K562 (cell line): Measurements from ENCODE around the gene ABCA7. TPM values are rescaled to one million over a fixed set of nuclear protein-coding genes. Genes with fewer than 3 reads are reported as not detected.
A peak's percentile ranks its signal among the peaks of the same experiment; 100 is the strongest.

Experiments used
- ATAC-seq: fragments of 200-7000 bp; cut with Tn5 transposase; 3 replicates; pipeline ENCODE4 v1.9.1; 2020; ENCODE audit warnings: moderate library complexity
- BruUV-seq: library from RNA; stranded (reverse); fragments of 400-500 nt; replicated peaks from 2 replicates; lab custom pipeline; 2021; lab: Mats Ljungman, UMichigan
- CTCF ChIA-PET: fragments of 300-600 bp; formaldehyde crosslinking; extraction: SDS; loops from one replicate; lab custom pipeline; 2021; ENCODE audit warnings: low intra/inter-chr PET ratio; lab: Yijun Ruan, JAX
- POLR2A ChIA-PET: fragments of 300-600, 350-650 bp; sonication (Branson Sonifier 250); formaldehyde crosslinking; extraction: SDS; loops from one replicate; lab custom pipeline; 2021; ENCODE audit warnings: antibody characterized with exemption, inconsistent platforms; lab: Yijun Ruan, JAX
- DNase-seq, 4 experiments: peaks; one replicate each; pipeline versions ENCODE4 v3.0.0 to v3.0.0-alpha.2; 2011 to 2018; ENCODE audit warnings: low spot score in 3 of 4, mixed read lengths in 3 of 4; ENCODE audit errors: extremely low read depth in 1 of 4
- FAIRE-seq: peaks from 2 replicates; lab custom pipeline; 2011; peaks lifted over from hg19 to GRCh38; lab: Jason Lieb, UNC
- H2AFZ ChIP-seq: 2 replicates; pipeline ENCODE4 v1.6.0; 2011; ENCODE audit warnings: low read depth, low read length, control low read depth, inconsistent platforms
- H3K27ac ChIP-seq: fragments of 200-600 bp; 3 replicates; pipeline ENCODE4 v1.8.0; 2011; ENCODE audit warnings: low read depth, mild to moderate bottlenecking, control low read depth, inconsistent platforms, low read length, moderate library complexity, mixed read lengths; ENCODE audit errors: extremely low read depth
- H3K27me3 ChIP-seq, 2 experiments: fragments of 300-600 bp in 1 of 2; 2 replicates in 1 of 2; 3 replicates in 1 of 2; pipeline versions ENCODE4 v1.6.0 to v1.8.0; 2011; ENCODE audit warnings: inconsistent platforms in 2 of 2, low read length in 2 of 2, mild to moderate bottlenecking in 1 of 2, mixed read lengths in 1 of 2, moderate library complexity in 1 of 2; ENCODE audit not compliant: control insufficient read depth in 2 of 2, insufficient read depth in 2 of 2
- H3K36me3 ChIP-seq: fragments of 300-600 bp; 3 replicates; pipeline ENCODE4 v1.8.0; 2011; ENCODE audit warnings: mild to moderate bottlenecking, low read length, inconsistent platforms; ENCODE audit not compliant: control insufficient read depth, insufficient read depth
- H3K4me1 ChIP-seq, 2 experiments: fragments of 200-600 bp in 1 of 2; replicated peaks in 1 of 2; 2 replicates in 1 of 2; 3 replicates in 1 of 2; pipeline versions ENCODE4 v1.5.1 to v1.8.0; 2011; ENCODE audit warnings: inconsistent platforms in 2 of 2, low read length in 2 of 2, mild to moderate bottlenecking in 1 of 2, mixed read lengths in 1 of 2, moderate library complexity in 1 of 2; ENCODE audit not compliant: control insufficient read depth in 2 of 2, insufficient read depth in 2 of 2
- H3K4me2 ChIP-seq: 2 replicates; pipeline ENCODE4 v1.6.1; 2011; ENCODE audit warnings: low read length, control low read depth, inconsistent platforms, mixed read lengths; ENCODE audit not compliant: insufficient read depth
- H3K4me3 ChIP-seq: fragments of 200-600 bp; sonication (generic), shearing (Covaris generic); 2 replicates; pipeline ENCODE4 v1.5.1; 2016; ENCODE audit warnings: control low read depth, inconsistent platforms
- H3K79me2 ChIP-seq: fragments of 200-600 bp; 3 replicates; pipeline ENCODE4 v1.8.0; 2011; ENCODE audit warnings: low read length, inconsistent platforms; ENCODE audit not compliant: control insufficient read depth, insufficient read depth
- H3K9ac ChIP-seq, 2 experiments: 2 replicates each; pipeline versions ENCODE4 v1.6.0 to v1.6.1; 2011; ENCODE audit warnings: low read depth in 2 of 2, low read length in 2 of 2, control low read depth in 1 of 2, inconsistent platforms in 1 of 2, mild to moderate bottlenecking in 1 of 2, mixed read lengths in 1 of 2; ENCODE audit not compliant: insufficient read depth in 1 of 2
- H3K9me1 ChIP-seq: one replicate; pipeline ENCODE4 v1.6.0; 2011; ENCODE audit warnings: inconsistent platforms, mild to moderate bottlenecking, low read length, moderate library complexity; ENCODE audit not compliant: control insufficient read depth, insufficient read depth
- H3K9me3 ChIP-seq: replicated peaks from 2 replicates; pipeline ENCODE4 v1.5.1; 2011; ENCODE audit warnings: low read depth, low read length, inconsistent platforms; ENCODE audit not compliant: control insufficient read depth, insufficient read depth
- H4K20me1 ChIP-seq: replicated peaks from 2 replicates; pipeline ENCODE4 v1.6.1; 2011; ENCODE audit warnings: low read length, inconsistent platforms, mixed read lengths; ENCODE audit not compliant: control insufficient read depth, insufficient read depth
- CEBPB ChIP-seq: fragments of 450-650 bp; IDR thresholded peaks from 2 replicates; pipeline ENCODE4 v1.6.1; 2016; ENCODE audit warnings: missing genetic modification characterization, missing compliant biosample characterization
- CHD1 ChIP-seq: fragments of 200-600 bp; sonication (generic); IDR thresholded peaks from one replicate; pipeline ENCODE4 v1.6.1; 2012; ENCODE audit warnings: mild to moderate bottlenecking, moderate library complexity, low read length, inconsistent platforms
- MAFK ChIP-seq: IDR thresholded peaks from 2 replicates; pipeline ENCODE4 v1.6.1; 2011; ENCODE audit warnings: low read length, improper control_type of control experiment
- POLR2G ChIP-seq: fragments of 200-400 bp; formaldehyde crosslinking; IDR thresholded peaks from 2 replicates; pipeline ENCODE4 v1.6.1; 2017; ENCODE audit warnings: low read depth, mild to moderate bottlenecking, antibody characterized with exemption, low read length, moderate library complexity
- RBFOX2 ChIP-seq: fragments of 200-400 bp; formaldehyde crosslinking; IDR thresholded peaks from 2 replicates; pipeline ENCODE4 v1.6.1; 2017; ENCODE audit warnings: low read depth, mild to moderate bottlenecking, low read length, moderate library complexity
- SRSF9 ChIP-seq: fragments of 200-400 bp; formaldehyde crosslinking; IDR thresholded peaks from 2 replicates; pipeline ENCODE4 v1.6.1; 2017; ENCODE audit warnings: low read depth, low read length, borderline replicate concordance
- whole genome bisulfite sequencing: fragments of 100-300 bp; shearing (Covaris generic); methylation state at CpG from one replicate; pipeline ENCODE4 v1.1.6; 2016; ENCODE audit warnings: low coverage, mixed read lengths; ENCODE audit not compliant: insufficient coverage; ENCODE audit errors: missing lambda C conversion rate; 5-methylcytosine and 5-hydroxymethylcytosine counted together
- in situ Hi-C: fragments of 300-500 bp; cut with MboI; formaldehyde crosslinking; loops from 4 replicates; pipeline ENCODE4 v1.15.0; 2018; ENCODE audit warnings: inconsistent platforms, mixed read lengths
- intact Hi-C: fragments of 100-400 bp; cut with micrococcal nuclease; formaldehyde crosslinking; loops from 2 replicates; pipeline ENCODE4 v1.14.2; 2022
- polyA plus RNA-seq, 8 experiments: library from polyadenylated mRNA; depleted of rRNA in 4 of 8; stranded (reverse) in 5 of 8; unstranded in 3 of 8; fragments of >200 nt; fragmentation: Nextera tagmentation in 2 of 8; fragmentation: Illumina TruSeq in 1 of 8; extraction: Ambion mirVana in 2 of 8; extraction: Trizol in 1 of 8; gene quantifications; 2 replicates each; pipeline versions ENCODE4 v1.2.1 to v1.2.3, GENCODE V29; 2011 to 2014; ENCODE audit warnings: inconsistent platforms in 1 of 8, missing spikeins in 1 of 8
- total RNA-seq, 7 experiments: library from RNA; depleted of rRNA in 6 of 7; stranded (reverse); fragments of >200 nt in 6 of 7; fragmentation: Illumina TruSeq in 2 of 7; extraction: Trizol in 2 of 7; gene quantifications; 2 replicates each; pipeline versions ENCODE4 v1.2.1 to v1.2.3, GENCODE V29; 2011 to 2021; ENCODE audit warnings: low replicate concordance in 1 of 7
- TF ChIP-seq, protein P1 (sequence below): sonication (generic); formaldehyde crosslinking; IDR thresholded peaks from 2 replicates; pipeline ENCODE4 v1.8.1; 2023; ENCODE audit warnings: mild to moderate bottlenecking, missing genetic modification reagents
- TF ChIP-seq, protein P2 (sequence below), 2 experiments: IDR thresholded peaks in 1 of 2; conservative IDR thresholded peaks in 1 of 2; 2 replicates each; pipeline ENCODE4 v1.6.1; 2016; ENCODE audit warnings: low read depth in 2 of 2, mild to moderate bottlenecking in 1 of 2, missing compliant biosample characterization in 1 of 2, missing genetic modification characterization in 1 of 2, moderate library complexity in 1 of 2
- TF ChIP-seq, protein P3 (sequence below): conservative IDR thresholded peaks from 2 replicates; pipeline ENCODE4 v1.6.1; 2011; ENCODE audit warnings: low read depth, mild to moderate bottlenecking, low read length; ENCODE audit not compliant: control insufficient read depth
- TF ChIP-seq, protein P4 (sequence below): fragments of 250-450 bp; sonication (Bioruptor Pico); IDR thresholded peaks from 2 replicates; pipeline ENCODE4 v1.6.1; 2021; ENCODE audit warnings: mild to moderate bottlenecking

The ABCA7 gene
- total and polyA plus RNA-seq, 9 of the 15 experiments (the other 6 are each of a cell fraction or from before 2014, with no cell fraction given), result 2.3 to 96.1 (median 31.2) TPM

DNA sequence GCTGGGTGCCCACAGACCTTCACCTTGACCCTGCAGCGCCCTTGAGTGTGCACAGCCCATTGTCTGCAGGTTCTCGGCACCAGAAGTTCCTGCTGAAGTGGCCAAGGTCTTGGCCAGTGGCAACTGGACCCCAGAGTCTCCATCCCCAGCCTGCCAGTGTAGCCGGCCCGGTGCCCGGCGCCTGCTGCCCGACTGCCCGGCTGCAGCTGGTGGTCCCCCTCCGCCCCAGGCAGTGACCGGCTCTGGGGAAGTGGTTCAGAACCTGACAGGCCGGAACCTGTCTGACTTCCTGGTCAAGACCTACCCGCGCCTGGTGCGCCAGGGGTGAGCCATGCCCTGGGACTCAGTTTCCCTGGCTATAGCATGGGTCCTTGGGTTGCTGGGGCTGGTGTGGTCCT, 15.1 kb downstream of the ABCA7 start:
- ChIA-PET CTCF (no interaction called here), POLR2A (interaction anchor here (0.6 to 1.0 kb wide), 2 partner anchors 8 to 20 kb away, joined by 3 to 4 read pairs; no protein-coding TSS in a partner anchor)

More for the DNA sequence above, 15.1 kb downstream of the ABCA7 start:
- TF ChIP-seq SRSF9 (no peak), MAFK (no peak), RBFOX2 (peak; percentile 20; the same call in 1 of the 2 replicates), CEBPB (tag) (no peak), CHD1 (no peak), POLR2G (peak; percentile 45)
- TF ChIP-seq, protein P1, sequence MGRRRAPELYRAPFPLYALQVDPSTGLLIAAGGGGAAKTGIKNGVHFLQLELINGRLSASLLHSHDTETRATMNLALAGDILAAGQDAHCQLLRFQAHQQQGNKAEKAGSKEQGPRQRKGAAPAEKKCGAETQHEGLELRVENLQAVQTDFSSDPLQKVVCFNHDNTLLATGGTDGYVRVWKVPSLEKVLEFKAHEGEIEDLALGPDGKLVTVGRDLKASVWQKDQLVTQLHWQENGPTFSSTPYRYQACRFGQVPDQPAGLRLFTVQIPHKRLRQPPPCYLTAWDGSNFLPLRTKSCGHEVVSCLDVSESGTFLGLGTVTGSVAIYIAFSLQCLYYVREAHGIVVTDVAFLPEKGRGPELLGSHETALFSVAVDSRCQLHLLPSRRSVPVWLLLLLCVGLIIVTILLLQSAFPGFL, result no peak
- TF ChIP-seq, protein P2, sequence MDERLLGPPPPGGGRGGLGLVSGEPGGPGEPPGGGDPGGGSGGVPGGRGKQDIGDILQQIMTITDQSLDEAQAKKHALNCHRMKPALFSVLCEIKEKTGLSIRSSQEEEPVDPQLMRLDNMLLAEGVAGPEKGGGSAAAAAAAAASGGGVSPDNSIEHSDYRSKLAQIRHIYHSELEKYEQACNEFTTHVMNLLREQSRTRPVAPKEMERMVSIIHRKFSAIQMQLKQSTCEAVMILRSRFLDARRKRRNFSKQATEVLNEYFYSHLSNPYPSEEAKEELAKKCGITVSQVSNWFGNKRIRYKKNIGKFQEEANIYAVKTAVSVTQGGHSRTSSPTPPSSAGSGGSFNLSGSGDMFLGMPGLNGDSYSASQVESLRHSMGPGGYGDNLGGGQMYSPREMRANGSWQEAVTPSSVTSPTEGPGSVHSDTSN (CRISPR knock-in tag; IDR thresholded peaks at IDR 0.05; ENCODE audit: low read depth), result no peak
- TF ChIP-seq, protein P2 (tag; conservative IDR thresholded peaks at IDR 0.05; ENCODE audit: low read depth), result no peak
- TF ChIP-seq, protein P3, sequence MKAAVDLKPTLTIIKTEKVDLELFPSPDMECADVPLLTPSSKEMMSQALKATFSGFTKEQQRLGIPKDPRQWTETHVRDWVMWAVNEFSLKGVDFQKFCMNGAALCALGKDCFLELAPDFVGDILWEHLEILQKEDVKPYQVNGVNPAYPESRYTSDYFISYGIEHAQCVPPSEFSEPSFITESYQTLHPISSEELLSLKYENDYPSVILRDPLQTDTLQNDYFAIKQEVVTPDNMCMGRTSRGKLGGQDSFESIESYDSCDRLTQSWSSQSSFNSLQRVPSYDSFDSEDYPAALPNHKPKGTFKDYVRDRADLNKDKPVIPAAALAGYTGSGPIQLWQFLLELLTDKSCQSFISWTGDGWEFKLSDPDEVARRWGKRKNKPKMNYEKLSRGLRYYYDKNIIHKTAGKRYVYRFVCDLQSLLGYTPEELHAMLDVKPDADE, result no peak
- TF ChIP-seq, protein P4, sequence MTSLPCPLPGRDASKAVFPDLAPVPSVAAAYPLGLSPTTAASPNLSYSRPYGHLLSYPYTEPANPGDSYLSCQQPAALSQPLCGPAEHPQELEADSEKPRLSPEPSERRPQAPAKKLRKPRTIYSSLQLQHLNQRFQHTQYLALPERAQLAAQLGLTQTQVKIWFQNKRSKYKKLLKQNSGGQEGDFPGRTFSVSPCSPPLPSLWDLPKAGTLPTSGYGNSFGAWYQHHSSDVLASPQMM, result no peak
- Histone ChIP-seq H3K9ac (peak overlapping the region in 1 of 2 experiments; percentile 40; a peak in 1 of 4 replicates), H3K4me2 (no peak overlapping the region), H2AFZ (no peak overlapping the region), H3K9me1 (no peaks in the 10 kb centered on the region), H3K4me3 (no peak overlapping the region), H3K36me3 (peaks cover 83% of the 10 kb centered on the region), H3K27me3 (no peaks in the 10 kb centered on the region), H4K20me1 (0 out of 2 replicates have a peak, but pooled peaks cover 4% of the 10 kb centered on the region), H3K27ac (no peak overlapping the region), H3K9me3 (no peaks in the 10 kb centered on the region), H3K79me2 (no peaks in the 10 kb centered on the region), H3K4me1 (peaks cover 0 to 45% of the 10 kb centered on the region in 2 experiments; a peak in 3 of 5 replicates)
- in situ Hi-C loops (no loop called here), intact Hi-C loops (no loop called here)
- FAIRE-seq (no peak), DNase-seq (no peak), ATAC-seq (no peak)
- no TSS peak for BruUV-seq
- WGBS, result 95% methylated on average over 4 of the region's 14 CpGs
